NCI-H1694 (cell line): ENCODE results near the gene ARID5A.
"Not testable (repeated sequence)": the region's sequence is repeated elsewhere in the genome, so short reads cannot be mapped to it uniquely, and the experiment has no call there.

Experiments
- DNase-seq: peaks from one replicate; lab custom pipeline; 2025; lab: John Stamatoyannopoulos, UW

Gene ARID5A, protein sequence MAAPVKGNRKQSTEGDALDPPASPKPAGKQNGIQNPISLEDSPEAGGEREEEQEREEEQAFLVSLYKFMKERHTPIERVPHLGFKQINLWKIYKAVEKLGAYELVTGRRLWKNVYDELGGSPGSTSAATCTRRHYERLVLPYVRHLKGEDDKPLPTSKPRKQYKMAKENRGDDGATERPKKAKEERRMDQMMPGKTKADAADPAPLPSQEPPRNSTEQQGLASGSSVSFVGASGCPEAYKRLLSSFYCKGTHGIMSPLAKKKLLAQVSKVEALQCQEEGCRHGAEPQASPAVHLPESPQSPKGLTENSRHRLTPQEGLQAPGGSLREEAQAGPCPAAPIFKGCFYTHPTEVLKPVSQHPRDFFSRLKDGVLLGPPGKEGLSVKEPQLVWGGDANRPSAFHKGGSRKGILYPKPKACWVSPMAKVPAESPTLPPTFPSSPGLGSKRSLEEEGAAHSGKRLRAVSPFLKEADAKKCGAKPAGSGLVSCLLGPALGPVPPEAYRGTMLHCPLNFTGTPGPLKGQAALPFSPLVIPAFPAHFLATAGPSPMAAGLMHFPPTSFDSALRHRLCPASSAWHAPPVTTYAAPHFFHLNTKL

DNA sequence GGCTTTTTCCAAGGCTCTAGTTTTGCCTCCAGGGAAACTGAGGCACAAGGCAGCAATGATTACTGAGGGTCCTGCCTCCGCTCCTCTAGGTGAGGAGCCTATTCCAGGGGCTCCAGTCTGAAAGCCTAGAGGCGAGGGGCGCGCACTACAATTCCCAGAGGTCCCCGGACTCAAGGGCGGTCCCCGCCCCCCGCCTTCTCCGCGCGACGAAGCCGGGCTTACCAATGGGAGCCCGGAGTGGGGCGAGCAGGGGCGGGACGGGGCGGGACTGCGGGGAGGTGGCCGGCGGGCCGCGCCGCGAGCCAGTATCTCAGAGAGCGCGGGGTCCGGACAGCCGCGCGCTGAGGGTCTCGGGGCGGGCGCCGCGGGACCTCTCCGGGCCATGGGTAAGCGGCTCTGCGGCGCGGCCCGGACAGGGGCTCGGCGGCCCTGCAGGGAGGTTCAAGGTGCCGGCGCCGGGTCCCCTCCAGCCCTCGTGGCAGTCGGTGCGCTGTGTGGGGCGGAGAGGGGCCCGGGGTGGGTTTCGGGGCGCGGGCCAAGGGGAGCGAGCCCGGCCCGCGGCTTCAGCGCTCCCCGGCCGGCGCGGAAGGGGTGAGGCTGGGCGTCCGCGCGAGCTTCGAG is at the start of gene ARID5A:
Gene ARID5A (plus strand): TSS at position 308 of the 621 bp plus-strand sequence. CDS start 75 bp downstream, at position 383.
- DNase-seq = peak; percentile 78

DNA sequence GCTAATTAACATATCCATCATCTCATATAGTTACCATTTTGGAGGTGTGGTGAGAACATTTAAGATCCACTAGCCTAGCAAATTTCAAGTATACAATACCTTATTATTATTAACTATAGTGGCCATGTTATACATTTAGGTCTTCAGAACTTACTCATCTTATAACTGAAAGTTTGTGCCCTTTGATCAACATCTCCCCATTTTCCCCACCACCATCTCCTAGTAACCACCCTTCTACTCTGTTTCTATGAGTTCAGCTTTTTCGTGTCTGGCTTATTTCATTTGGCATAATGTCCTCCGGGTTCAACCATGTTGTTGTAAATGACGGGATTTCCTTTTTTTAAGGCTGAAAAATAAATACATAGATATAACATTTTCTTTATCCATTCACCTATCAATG is 47.3 kb upstream of the ARID5A start:
- DNase-seq = no peak

DNA sequence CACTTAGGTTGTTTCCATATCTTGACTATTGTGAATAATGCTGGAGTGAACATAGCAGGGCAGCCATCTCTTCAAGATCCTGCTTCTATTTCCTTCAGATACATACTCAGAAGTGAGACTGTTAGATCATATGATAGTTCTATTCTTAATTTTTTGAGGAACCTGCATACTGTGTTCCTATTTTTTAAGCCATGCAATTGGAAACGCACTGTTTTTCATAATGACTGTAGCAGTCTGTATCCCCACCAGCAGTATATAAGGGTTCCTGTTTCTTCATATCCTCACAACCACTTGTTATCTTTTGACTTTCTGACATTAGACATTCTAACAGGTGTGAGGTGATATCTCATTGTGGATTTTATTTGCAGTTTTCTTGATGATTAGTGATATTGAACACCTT is 46.9 kb upstream of the ARID5A start:
- DNase-seq = no peak

DNA sequence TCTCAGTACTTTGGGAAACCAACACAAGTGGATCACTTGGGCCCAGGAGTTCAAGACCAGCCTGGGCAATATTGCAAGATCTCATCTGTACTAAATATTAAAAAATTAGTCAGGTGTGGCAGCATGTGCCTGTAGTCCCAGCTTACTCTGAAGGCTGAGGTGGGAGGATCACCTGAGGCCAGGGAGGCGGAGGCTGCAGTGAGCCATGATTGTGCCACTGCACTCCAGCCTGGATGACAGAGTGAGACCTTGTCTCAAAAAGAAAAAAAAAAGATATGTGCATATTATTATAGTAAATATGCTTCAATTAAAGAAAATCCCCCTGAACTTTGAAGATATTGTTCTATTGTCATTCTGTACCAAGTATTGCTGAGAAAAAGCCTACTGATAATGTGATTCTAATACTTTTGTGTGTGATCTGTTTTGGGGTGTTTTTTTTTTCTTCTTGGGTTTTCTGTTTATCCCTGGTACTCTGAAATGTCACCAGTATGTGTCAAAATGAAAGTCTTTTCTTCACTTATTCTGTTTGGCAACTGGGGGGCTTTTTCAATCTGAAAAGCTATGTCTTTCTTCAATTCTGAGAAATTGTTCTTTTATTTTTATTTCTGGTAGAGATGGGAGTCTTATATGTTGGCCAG is 44.6 kb upstream of the ARID5A start:
- no peak for DNase-seq

DNA sequence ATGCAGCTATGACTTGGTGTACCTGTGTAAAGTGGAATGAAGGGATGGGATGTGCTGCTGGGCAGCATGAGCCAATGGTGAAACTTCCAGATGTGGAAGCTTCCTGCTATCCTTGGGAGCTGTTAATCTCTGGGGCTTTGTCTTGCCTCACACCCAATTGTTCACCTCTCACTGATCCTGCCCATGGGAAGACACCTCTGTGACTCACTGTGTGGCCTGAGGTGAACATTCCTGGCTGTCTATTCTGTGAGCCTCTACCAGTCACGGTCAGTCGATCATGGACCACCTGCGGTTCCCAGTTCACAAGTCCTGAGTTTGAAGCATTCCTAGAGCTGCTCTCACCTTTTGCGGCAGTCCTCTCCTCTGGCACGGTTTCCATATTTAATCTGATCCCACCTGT is 43.5 kb upstream of the ARID5A start:
- DNase-seq = no peak

DNA sequence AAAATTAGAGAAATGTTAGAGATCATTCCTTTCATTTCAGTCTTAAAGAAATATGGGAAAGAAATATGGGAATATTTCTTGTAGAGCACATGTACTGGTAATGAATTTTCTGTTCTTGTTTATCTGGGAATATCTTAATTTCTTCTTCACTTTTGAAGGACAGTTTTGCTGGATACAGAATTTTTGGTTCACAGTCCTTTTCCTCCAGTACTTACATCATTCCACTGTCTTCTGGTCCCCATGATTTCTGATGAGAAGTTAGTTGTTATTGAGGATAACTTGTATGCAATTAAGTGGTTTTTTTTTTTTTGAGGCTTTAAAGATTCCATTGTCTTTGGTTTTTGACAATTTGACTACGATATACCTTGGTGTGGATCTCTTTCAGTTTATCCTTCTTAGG is 42.4 kb upstream of the ARID5A start:
- DNase-seq = no peak

DNA sequence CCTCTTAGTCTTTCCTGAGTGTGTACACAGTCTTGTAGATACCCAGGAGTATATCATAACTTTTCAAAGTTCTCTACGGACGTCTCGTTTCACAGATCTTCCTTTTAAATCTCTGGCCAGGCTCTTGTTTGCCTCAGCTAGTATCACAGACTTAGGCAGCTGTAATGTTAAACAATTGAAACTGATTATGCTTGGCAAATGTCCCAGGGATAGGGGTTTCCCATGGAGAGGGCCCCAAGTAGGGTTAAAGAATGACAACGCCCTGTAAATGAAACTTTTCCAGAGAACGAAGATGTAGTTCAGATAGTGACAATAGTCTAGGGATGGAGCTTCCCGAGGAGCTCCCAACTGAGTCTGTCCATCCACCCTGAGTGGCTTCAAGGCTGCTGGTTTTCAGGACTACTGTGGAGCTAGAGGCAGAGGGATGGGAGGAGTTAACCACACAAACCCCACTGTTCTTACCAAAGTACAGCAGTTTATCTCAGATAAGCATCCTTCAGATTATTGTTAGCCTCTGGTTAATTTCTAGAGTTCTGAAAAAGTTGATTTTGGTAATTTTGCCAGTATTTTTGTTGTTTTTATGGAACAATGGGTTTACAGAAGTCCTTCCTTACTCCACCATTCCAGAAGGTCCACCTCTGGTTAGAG is 40.4 kb upstream of the ARID5A start:
- DNase-seq = no peak

DNA sequence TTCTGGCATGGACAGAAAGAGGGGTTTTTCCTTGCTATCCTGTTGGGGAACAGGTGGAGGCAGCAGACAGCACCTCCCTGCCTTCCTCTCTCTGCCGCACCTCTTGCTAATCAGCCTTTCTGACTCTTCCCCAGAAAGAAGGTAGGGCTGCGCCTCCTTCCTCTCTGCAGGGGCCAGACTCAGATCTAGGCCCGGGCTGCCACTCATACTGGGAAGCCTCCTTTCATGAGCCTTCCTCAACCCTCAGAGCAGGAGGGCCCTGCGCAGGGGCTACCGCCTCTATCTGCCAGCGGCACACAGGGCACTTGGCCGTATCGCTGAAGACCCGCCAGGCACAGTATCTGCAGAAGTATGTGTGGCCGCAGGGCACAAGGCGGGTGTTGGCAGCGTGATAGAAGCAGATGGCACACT is 38.5 kb upstream of the ARID5A start:
- no peak for DNase-seq

DNA sequence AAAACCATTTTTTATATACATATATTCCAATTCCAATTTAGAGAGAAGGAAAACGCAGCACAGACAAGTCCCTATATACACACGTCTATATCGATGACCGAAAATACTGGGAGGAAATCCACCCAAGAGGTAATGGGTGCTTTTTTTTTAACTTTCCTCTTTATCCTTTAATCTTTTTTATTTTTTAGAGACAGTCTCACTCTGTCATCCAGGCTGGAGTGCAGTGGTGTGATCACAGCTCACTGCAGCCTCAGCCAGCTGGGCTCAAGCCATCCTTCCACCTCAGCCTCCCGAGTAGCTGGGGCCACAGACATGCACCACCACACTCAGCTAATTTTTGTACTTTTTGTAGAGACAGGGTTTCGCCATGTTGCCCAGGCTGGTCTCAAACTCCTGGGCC is 37.9 kb upstream of the ARID5A start:
- DNase-seq = not testable (repeated sequence)

DNA sequence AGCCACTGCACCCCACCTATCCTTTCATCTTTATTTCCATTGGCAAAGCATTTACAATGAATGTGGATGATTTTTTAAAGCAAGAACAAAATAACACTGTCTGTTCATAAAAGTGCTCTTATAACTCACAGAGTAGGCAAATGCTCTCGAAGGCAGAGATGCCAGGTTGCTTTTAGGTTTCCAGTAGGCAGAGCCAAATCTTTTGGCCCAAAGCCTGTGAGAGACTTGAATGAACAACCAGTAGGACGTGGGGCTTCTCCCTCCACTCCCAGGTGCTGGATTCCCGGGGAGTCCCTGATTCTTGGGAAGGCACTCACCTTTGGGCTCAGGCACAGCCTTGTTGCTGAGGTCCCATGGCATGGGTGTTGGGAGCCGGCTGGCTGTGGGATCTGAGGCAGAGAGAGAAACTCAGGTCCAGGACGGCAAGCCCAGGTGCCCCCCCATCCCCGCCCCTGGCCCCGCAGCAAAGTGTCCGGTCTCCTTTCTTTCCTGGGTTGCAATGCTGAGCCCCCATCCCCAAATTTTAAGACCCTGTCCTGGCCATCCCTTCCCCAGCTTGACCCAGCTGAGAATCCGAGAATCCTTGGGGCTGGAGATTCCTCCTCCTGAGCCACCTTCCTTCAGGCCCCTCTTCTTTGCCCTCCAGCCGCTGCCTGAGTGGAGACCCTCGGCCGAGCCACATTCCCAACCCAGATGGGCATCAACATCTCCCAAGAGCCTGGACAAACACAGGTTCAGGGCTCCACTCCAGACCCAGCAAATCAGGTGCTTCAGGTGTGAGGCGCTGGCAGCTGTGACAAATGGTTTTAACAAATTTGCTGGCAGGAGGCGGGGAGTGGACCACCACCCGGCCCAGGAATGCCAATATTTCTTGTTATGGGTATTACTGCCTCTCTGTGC is 37.2 kb upstream of the ARID5A start:
- DNase-seq = no peak

DNA sequence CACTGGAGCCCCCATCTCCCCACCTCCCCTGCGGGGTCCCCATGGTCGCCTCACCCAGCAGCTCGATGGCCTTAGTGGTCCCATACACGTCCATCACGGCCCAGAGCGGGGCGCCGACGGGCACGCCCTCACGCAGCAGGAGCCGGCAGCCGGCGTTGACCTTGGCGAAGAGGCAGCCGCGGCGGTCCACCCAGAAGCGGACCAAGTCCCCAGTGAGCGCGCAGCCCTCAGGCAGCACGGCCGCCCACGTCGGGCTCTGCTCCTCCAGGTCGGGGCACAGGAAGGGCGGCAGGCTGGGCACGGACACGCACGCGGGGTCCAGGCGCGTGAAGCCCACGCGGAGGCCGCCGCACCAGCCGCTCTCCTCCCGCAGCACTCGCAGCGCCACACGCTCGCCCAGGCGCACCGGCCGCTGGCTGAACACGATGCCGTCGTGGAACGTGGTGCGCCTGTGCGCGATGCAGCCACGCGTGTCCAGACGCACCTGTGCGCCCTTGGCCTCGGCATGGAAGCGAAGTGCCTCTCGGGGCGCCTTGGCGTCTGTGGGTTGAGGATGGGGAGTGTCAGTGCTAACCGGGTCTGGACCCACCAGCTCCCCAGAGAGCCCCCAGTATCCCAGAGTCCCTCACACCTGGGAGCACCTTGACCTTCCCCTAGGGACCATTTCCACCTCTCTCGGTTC is 36.0 kb upstream of the ARID5A start:
- DNase-seq = no peak

DNA sequence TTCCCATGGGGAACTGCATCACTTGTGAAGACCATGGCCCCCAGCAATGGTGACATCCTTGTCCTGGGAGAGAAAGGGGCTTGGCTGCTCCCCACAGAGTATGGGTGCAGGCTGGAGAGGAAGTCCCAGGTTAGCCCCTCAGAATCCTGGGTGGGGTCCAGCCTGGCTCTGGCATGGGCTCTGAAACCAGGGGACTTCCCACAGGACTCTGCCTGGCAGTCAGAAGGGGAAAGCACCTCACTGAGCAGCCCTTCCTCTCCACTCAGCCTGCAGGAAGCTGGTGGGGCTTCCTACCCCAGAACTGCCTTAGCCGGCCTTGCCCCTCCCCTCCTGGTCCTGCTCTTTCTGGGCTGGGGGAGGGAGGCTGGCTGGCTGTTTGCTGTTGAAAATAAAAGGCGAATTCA is 35.1 kb upstream of the ARID5A start:
- no peak for DNase-seq

DNA sequence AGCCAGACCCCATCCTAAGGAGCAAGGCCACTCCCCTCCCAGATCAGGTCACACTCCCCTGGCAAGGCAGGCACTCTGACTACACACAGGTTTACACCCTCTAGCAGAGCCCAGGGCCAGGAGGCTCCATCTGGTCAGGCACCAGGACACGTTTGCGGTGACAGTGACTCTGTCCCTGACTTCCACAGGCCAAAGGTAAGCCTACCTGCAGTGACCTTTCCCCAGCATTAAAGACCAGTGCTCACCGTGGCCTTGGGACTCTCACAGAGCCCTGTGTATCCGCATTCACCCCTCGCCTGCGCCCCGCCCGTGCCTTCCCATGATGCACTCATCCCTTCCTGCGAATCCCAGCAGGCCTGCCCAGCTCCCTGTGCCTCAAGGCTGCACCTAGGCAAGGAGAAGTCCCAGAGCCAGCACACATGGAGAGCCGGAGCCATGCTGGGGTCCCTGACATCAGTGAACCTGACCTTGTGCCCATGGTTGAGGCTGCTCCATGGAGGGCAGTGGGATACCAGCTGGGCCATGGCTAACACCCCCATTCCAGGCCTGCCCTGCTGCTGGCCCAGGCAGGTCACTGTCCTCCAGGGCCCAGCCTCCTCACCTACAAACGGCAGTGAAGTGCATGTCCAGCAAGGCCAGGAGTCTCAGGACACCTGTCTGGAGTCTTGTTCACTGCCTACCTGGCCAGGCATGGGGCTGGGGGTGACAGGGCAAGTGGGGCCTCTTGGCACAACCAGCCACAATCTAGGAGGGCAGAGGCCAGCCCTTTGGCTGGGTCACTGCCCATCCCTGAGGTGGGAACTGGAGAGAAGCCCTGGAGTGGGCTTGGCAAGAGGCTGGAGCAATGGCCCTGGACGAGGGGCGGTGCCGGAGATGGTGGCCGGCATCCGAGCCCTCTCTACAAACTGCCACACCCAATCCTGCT is 34.4 kb upstream of the ARID5A start:
- no peak for DNase-seq

DNA sequence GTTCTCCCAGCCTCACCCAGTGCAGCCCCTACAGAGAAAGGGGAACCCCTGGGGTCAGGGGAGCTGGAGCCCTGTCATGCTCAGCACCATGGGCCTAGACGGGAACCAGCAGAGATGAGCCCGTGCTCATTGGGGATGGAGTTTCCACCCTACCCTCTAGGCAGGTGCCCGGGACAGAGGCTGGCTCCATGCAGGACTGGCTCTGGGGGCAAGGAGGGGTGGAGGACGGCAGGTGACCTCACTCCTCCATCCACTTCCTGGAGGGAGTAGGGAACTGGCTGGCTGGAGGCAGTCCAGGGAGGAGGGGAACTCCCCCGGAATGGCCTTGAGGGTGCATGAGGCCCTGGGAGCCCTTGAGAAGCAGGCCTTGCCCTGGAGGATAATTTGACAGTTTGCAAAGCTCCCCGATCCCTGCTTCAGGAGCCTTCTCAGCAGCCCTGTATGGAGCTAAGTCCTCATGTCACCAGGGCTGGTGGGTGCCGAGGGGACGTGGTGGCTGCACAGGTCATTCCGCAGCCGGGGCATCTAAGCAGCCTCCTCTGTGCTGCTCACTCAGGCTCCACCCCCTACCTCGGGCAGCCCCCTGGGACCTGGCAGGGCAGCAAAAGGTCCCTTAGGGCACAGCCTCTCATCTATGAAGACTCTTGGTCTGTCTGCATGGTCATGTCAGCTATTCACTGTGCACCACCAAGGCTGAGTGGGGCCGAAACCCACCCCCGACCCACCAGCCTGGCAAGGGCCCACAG is 33.5 kb upstream of the ARID5A start:
- DNase-seq = no peak

DNA sequence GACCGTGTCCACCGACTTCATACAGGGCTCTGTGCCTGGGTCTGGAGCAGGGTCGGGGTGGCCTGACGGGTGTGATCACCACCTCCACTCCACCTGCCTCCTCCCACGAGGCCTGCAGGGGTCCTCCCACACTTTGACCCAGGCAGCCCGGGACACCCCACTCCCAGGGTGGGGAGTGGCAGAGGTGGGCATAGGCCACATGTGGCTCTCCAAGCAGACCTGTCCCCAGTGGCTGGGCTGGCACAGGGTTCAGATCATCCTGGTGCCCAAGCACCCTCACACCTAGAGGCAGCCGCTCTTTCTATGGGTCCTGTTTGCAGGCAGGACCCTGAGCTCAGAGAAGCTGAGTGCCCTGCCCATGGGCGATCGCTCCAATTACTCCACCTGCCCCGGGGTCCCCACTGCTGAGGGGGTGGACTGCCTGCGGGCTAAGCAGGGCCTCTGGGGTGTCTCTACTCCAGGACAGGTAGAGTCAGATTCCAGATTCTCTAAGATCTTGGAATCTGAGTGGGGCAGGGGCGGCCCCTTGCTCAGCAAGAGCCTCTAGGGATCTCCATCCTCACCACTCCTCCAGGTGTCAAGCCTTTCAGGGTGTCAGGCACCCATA is 32.8 kb upstream of the ARID5A start:
- no peak for DNase-seq

DNA sequence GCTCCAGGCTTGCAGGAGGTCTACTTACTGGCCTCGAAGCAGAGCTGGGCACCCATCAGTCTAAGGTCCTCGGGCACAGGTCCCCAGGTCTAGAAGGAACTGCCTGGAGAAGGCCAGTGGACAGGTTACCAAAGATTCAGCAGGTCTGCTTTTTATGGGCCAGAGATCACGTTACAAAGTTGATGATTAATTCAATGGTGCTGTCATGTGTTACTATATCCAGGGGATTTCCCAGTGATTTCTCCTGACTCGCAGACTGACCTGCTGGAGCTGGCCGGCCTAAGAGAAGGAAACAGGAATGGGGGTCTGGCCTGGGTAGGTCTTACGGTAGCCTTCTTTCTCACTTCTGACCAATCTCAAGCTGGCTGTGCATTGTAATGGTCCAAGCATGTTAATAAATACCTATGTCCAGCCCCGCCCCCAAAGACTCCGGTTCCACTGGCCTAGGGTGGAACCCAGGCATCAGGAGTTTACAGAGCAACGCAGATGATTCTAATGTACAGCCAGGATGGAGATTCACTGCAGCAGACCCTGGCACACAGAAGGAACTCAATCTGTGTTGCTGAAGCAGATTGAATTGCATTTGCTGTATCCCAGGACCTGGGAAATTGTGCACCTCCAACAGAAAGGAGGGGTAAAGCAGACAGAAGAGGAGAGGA is 31.2 kb upstream of the ARID5A start, which contains the start of gene NEURL3:
Gene NEURL3 (minus strand): TSS at position 127 of the 659 bp plus-strand sequence. CDS start 71 bp downstream, at position 56.
- no peak for DNase-seq

DNA sequence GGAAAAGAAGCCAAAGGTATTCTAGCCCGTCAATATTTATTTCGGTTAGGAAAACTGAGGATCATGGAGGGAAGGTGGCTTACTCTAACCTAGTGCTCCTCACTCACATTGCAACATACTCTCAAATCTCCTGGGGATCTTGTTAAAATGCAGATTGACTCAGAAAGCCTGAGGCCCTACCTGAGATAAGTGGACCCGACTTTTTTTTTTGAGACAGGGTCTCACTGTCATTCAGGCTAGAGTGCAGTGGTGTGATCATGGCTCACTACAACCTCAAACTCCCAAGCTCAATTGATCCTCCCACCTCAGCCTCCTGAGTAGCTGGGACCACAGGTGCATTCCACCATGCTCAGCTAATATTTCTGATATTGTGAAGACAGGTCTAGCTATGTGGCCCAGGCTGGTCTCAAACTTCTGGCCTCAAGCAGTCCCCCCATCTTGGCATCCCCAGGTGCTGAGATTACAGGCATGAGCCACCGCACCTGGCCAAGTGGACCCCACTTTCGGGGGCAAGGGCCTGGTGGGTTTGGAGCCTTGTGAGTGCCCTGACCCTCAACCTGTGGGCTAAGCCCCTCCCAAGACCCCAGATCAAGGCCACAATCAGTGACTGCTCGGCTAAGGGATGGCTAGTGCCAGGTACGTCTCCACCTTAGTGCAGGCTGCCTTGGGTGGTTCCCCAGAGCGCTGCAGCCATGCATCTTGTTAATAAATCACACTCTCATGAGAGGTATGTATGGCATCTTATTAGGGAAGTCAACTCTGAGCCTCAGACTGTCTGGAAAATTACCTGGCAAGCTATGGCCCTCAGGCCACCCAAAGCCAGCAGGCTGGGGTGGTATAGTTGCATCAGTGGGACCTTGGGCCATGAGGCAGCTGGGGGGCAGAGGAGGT is 30.3 kb upstream of the ARID5A start:
- no peak for DNase-seq
